Measurements from ENCODE around the gene RNU1-3.
A peak's percentile ranks its signal among the peaks of the same experiment; 100 is the strongest.
"Not testable (repeated sequence)": the region's sequence is repeated elsewhere in the genome, so short reads cannot be mapped to it uniquely, and the experiment has no call there.

Gene RNU1-3

DNA sequence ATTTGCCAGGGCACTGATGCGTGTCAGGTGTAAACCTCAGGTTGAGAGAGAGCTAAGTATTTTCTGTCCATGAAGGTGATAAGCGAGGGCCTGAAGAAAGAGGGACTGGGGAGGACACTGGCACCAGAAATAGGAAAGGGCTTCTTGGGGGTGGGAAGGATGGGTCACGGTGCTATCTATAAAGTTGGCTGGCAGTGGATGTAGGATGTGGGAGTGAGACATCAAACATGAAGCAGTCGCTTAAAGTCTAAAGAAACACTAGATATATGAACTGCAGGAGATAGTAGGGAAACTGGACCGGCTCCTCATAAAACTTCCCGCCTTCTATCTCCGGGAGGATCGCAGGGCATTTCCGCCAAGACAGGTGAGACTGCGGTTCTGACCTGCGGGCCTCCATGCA, 912 bp downstream of the RNU1-3 start:
- not testable (repeated sequence) for DNase-seq (ENCODE audit: insufficient read length, low spot score); FAIRE-seq

DNA sequence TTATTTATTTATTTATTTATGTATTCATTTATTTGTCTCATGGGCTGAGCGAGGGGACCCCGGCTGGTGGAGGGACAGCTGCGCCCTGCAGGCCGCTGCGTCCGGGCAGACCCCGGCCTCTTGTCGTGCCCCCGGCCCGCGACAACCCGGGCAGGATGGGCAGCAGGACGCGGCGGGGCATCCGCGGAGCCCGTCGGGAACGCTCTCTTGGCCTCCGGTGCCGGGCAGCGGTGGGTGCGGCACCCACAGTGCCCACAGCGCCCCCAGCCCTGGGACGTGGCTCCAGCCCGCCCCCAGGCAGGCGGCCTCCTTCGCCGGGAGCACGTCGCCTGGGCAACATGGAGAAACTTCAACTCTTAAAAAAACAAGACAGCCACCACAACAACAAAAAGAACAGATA, 8.5 kb downstream of the RNU1-3 start:
- DNase-seq (ENCODE audit: insufficient read length, low spot score); FAIRE-seq: not testable (repeated sequence)

DNA sequence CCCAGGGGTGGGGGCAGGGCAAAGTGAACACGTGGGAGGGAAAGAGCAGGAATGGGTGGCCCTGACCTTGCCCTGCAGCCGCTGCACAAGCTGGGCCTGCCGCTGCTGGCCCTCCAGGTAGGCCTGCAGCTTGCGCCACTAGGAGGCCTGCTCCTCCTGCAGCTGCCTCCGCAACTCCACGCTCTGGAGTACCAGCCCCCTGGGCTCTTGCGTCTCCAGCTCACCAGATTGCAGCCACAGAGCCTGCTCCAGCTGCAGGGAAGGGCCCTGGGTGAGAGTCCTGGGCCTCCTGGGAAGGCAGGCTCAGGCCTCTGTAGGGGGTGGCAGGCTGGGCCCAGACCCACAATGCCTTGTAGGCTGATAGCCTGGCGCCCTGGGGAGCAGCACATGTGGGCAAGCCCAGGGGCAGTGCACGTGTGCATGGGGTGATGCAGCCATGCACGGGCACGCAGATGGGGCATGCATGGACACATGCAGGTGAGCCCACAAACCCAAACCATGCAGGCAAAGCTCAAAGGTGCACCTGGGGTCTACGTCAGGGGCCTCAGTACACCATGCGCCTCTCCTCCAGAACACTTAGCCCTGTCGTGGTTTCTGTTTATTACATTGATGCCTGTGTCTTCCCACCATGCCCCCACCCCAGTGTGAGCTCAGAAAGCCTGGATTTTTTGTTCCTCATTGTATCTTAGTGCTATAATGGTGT, 9.6 kb downstream of the RNU1-3 start:
- not testable (repeated sequence) for DNase-seq (ENCODE audit: insufficient read length, low spot score); FAIRE-seq

DNA sequence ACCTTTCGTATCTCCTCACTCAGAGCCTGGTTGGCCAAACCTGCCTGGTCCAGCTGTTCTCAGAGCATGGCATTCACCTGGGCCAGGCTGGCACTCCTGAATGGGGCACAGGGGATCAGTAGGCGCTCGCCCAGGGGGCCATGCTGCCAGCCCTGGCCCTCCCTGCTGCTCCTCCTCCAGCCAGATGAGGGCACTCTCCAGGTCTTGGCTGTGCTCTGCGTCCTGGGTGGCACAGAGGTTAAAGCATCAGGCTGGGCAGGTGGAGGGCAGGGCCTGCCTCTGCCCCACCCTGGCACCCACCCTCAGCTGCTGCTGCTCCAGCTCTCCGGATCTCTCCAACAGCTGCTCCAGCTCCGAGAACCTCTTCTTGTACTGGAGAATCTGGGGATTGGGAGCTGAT, 10.2 kb downstream of the RNU1-3 start:
- FAIRE-seq; DNase-seq (ENCODE audit: insufficient read length, low spot score): not testable (repeated sequence)

DNA sequence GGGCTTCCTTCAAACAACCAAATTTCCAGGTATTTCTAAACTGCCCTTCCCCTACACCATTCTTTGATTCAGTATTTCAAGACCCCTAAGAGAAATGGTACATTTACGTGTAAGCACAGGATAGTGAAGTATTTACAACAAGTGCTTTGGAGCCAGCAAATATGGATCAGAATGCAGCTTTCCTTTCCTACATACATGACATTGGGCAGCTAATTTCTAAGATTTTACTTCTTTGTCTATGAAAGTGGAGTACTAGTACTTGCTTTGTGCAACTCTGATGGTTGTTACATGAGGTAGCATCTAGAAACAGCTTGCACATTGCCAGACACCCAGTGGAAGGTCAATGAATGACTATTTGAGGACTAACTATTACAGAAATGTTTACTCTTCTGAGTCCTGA, 15.2 kb downstream of the RNU1-3 start:
- FAIRE-seq; DNase-seq (ENCODE audit: insufficient read length, low spot score): not testable (repeated sequence)

DNA sequence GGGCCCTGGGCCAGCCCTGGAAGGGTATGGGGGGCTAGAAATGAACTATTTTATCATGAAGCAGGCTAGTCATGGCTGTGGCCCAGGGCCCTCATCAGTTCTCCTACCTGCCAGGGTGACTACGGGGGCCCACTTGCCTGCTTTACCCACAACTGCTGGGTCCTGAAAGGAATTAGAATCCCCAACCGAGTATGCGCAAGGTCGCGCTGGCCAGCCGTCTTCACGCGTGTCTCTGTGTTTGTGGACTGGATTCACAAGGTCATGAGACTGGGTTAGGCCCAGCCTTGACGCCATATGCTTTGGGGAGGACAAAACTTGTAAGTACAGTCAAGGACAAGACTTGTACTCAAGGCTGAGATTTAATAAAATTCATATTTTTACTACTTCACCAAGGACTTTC, 16.8 kb downstream of the RNU1-3 start:
- FAIRE-seq = not testable (repeated sequence)

DNA sequence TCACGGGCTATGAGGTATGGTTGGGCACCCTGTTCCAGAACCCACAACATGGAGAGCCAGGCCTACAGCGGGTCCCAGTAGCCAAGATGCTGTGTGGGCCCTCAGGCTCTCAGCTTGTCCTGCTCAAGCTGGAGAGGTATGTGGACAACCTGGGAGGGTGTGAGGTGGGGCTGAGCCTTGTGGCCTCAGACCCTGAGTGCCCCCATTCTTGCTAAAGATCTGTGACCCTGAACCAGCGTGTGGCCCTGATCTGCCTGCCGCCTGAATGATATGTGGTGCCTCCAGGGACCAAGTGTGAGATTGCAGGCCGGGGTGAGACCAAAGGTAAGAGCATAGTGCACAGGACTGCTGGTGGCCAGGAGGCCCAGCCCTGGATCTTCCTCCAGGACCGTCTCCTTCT, 17.4 kb downstream of the RNU1-3 start:
- not testable (repeated sequence) for FAIRE-seq; DNase-seq (ENCODE audit: insufficient read length, low spot score)

More for the DNA sequence above, 16.8 kb downstream of the RNU1-3 start:
- DNase-seq (ENCODE audit: insufficient read length, low spot score) = not testable (repeated sequence)

DNA sequence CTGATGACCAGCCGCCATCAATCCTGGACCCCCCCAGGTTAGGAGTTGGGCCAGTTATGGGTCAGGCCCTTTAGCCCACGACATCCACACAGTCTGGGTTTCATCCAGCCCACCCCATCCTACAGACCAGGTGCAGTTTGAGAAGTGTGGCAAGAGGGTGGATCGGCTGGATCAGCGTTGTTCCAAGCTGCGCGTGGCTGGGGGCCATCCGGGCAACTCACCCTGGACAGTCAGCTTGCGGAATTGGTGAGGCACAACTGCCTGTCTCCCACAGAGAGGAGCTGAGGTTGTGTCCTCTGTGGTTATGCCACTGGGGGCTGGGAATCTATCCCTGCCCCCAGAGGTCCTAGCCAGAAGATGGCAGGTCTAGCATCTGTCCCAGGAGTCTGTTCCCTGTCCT, 18.0 kb downstream of the RNU1-3 start:
- DNase-seq (ENCODE audit: insufficient read length, low spot score); FAIRE-seq: not testable (repeated sequence)

DNA sequence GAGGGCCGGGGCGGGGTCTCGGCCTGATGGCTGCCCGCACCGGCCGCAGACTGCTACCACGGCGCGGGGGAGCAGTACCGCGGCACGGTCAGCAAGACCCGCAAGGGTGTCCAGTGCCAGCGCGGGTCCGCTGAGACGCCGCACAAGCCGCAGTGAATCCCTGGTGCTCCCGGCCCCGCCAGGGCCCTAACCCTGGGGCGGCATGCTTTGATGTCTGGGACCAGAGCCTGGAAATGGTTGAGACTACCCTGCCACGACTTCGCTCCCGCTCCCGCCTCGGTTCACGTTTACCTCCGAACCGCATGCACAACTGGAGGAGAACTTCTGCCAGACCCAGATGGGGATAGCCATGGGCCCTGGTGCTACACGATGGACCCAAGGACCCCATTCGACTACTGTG, 18.5 kb downstream of the RNU1-3 start:
- FAIRE-seq; DNase-seq (ENCODE audit: insufficient read length, low spot score): not testable (repeated sequence)

DNA sequence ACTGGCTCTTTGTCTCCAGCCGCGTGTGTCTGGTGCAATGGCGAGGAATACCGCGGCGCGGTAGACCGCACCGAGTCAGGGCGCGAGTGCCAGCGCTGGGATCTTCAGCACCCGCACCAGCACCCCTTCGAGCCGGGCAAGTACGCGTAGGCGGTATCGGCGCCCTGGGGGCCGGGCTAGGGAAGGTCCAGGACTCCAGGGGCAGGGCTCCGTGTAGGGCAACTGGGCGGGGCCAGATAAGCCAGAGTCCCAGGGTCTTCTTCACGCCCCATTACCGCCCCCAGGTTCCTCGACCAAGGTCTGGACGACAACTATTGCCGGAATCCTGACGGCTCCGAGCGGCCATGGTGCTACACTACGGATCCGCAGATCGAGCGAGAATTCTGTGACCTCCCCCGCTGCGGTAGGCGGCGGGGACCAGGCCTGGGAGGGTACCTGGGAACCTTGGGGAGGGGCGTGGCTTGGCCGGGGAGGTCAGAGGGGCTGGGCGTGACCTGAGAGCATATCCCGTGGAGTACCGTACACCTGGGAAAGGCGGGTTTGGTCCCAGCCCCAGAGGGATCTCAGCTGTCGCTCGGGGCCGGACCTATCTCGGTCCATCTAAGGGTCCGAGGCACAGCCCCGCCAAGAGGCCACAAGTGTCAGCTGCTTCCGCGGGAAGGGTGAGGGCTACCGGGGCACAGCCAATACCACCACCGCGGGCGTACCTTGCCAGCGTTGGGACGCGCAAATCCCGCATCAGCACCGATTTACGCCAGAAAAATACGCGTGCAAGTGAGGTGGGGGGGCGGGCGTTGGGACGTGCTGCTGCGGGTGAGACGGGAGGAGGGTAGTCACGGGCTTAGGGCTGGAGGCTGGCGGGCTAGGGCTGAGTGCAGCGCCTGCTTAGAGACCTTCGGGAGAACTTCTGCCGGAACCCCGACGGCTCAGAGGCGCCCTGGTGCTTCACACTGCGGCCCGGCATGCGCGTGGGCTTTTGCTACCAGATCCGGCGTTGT, 19.3 kb downstream of the RNU1-3 start:
- not testable (repeated sequence) for DNase-seq (ENCODE audit: insufficient read length, low spot score); FAIRE-seq

DNA sequence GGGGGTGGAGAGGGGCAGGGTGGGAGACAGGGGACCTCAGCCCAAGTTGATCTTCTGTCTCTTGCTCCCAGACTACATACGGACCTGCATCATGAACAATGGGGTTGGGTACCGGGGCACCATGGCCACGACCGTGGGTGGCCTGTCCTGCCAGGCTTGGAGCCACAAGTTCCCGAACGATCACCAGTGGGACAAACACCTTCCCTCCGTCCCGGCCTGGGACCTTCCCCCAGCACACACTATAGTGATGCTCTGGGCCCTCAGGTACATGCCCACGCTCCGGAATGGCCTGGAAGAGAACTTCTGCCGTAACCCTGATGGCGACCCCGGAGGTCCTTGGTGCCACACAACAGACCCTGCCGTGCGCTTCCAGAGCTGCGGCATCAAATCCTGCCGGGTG, 20.0 kb downstream of the RNU1-3 start:
- FAIRE-seq; DNase-seq (ENCODE audit: insufficient read length, low spot score): not testable (repeated sequence)

DNA sequence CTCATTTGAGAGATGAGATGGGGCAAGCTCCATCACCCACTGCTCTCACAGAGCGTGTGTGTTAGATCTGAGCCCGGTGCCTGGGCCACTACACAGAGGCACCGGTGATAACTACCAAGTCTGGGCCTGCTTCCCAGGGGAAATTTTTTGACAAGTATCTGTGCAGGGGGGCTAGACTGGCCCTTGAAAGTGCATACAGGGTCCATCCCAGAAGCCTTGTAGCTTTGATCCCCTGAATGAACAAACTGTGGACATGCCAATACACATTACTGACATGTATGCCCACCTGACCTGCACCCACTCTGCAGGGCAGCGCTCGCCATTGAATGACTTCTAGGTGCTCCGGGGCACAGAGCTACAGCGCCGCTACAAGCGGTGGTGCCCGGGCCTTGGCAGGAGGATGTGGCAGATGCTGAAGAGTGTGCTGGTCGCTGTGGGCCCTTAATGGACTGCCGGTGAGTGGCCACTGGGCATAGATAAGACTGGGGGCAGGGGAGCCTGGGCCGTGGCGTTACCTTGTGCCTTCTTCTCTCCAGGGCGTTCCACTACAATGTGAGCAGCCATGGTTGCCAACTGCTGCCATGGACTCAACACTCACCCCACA, 20.6 kb downstream of the RNU1-3 start:
- not testable (repeated sequence) for DNase-seq (ENCODE audit: insufficient read length, low spot score); FAIRE-seq

DNA sequence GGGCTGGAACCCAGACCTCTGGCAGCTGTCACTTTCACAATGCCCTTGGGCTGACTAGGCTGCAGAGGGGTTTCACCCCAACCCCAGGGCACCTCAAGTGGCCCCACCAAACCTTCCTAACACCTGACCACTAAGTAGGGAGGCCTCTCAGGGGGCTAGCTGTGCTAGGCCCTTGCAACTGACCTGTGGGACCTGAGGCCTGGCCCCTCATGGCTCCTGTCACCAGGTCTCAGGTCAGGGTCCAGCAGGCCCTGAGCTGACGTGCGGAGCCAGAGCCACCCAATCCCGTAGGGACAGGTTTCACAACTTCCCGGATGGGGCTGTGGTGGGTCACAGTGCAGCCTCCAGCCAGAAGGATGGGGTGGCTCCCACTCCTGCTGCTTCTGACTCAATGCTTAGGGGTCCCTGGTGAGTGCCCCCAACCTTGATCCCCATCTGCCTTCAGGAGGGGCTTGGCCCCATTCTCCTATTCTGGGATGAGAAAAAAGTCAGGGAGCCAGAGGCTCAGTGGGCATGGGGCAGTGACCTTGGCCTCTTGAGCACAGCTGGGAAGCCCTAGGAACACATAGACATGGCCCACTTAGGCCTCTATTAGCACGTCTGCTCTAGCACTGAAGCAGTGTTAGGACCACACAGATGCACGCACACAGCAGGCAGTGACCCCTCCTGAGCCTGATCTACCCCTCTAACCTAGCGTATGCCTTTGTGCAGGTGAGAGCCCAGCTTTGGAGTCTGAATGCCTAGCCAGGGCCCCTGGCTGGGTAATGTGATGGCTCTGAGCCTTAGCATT, 21.3 kb downstream of the RNU1-3 start:
- not testable (repeated sequence) for DNase-seq (ENCODE audit: insufficient read length, low spot score); FAIRE-seq

DNA sequence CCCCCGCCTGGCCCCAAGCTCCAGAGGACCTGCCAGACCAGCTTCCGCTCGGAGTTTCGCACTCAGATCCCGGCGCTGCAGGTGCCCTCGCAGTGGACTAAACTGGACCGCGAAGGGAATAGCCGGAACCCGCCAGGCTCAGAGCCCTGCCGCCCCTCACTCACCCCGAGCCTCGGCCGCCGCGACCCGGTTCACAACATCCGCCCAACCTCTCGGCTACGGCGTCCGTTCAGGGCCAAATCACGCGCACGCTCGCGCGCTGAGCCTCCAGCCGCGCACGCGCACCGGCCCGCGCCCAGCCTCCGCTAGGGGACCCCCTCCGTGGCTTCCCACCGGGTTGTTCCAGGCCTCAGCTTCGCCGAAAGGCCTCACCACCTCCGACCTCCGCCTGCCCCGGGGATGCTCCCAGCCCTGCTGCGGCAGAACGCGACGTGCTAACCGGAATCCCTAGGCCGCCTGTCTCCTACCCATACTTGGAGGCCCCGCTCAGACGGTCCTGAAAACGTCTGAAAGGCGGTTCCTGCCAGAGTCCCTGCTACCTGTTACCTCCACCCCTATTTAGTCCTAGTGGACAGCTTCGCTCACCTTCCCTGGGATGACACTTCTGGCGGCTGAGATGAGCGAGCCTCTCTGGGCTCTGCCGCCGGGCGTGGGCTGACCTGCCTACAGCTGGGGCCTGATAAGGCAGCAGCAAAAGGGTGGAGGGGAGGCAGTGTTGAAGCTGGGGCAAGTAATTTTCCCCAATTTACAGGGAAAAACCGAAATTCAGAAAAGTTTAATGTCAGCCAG, 22.1 kb downstream of the RNU1-3 start:
- peak; percentile 79 for FAIRE-seq
- peak; percentile 99 for DNase-seq (ENCODE audit: insufficient read length, low spot score)

DNA sequence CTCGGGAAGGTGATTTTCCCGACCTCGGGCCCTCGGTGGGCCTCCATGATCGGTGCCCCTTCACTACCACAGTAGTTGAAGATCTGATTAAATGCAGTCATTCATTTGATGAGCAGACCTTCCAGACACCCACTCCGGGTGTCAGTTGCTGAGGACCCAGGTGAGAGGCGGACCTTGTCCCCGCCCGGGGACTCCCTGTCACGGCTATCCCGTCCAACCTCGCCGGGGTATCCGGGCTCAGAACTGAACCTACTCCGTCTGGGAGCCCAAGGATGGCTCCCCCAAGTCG, 22.6 kb downstream of the RNU1-3 start:
- FAIRE-seq = no peak
- no peak for DNase-seq (ENCODE audit: insufficient read length, low spot score)

DNA sequence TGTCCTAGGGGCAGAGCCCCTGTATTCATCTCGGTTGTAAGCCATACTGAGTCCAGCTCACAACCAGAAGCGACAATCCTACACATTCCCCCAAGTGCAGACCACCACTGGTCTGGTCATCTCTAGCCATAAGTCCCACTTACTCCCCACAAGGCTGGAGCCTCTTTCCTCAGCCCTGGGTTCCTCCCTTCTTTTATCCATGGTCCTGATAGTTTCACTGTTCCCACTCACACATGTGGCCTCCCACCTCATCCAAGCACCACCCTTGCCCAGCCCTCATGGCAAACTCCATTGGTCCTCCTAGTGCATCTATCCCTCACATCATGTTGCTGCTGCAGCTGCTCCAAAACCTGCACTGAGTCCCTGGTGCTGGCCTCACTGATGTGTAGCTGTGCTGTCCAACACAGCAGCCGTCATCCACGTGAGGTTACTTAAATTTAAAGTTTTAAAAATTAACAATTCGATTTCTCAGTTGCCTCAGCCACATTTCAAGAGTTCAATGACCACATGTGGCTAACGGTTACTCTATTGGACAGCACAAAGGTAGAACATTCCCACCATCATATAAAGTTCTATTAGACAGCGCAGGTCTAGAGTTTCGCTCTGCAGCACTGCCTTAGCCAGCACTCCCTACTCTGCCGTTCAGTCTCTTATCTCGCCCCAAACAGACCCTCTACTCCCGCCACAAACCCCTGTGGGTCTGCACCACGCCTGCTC, 23.1 kb downstream of the RNU1-3 start:
- not testable (repeated sequence) for FAIRE-seq; DNase-seq (ENCODE audit: insufficient read length, low spot score)

DNA sequence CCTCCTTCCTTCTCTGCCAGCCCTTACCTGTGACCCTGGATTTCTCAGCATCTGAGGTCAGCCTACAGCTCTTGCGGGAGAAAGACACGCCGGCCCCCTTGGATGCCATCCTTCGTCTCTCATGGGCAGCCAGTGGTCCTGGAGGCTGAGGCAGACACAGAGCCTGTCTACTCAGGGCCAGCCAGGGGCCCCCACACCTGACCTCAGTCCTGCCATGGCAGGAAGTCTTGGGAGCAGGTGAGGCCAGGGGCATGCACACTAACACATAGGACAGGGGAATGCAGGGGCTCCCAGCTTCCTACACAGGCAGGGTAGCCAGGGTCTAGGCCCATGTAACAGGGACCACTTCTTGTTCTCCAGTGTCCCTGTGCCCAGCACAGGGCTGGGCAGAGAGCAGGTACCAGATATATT, 23.7 kb downstream of the RNU1-3 start:
- not testable (repeated sequence) for DNase-seq (ENCODE audit: insufficient read length, low spot score); FAIRE-seq

DNA sequence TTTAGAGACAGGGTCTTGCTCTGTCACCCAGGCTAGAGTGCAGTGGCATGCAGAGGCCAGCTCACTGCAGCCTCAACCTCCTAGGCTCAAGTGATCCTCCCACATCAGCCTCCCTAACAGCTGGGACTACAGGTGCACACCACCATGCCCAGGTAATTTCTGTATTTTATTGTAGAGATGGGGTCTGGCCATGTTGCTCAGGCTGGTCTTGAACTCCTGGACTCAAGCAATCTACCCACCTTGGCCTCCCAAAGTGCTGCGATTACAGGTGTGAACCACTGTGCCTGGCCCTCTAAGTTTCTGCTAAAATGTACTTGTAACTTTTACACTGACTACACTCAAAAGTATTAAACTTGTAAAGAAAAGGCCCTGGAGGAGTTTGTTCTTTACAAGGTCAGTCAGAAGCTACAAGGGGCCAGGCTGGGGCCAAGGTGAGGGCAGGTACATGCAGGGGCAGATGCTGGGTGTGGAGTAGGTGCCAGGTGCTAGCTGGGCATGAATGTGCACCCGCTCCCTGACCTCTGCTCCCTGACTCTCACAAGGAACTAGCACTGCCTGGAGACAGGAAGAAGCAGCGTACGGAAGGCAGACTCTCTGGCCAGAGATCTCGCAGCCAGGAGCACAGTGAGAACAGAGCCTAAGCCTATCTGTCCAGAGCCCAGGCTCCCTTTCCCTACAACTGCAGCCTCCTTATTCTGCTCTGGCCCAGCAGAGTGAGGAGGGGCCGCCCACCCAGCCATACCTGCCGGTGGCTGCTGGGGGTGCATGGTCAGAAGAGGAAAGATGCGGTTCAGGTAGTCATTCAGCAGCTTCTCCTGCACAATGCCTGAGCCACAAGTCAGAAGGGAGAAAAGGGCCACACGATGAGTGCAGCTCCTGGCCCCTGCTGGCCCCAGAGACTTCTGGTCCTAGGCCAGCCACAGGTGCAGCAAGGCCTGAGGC, 24.5 kb downstream of the RNU1-3 start:
- FAIRE-seq = not testable (repeated sequence)

More for the DNA sequence above, 24.5 kb downstream of the RNU1-3 start:
- not testable (repeated sequence) for DNase-seq (ENCODE audit: insufficient read length, low spot score)
